CD4-positive, alpha-beta T cell treated with Interleukin-12 subunit alpha and Interleukin-12 subunit beta, for 1 hour (primary cell): ENCODE results near the gene CHCT1.
"Not testable (repeated sequence)": the region's sequence is repeated elsewhere in the genome, so short reads cannot be mapped to it uniquely, and the experiment has no call there.

Experiments used
- DNase-seq: peaks from one replicate; pipeline ENCODE4 v3.0.0-alpha.2; 2020

The CHCT1 gene

DNA sequence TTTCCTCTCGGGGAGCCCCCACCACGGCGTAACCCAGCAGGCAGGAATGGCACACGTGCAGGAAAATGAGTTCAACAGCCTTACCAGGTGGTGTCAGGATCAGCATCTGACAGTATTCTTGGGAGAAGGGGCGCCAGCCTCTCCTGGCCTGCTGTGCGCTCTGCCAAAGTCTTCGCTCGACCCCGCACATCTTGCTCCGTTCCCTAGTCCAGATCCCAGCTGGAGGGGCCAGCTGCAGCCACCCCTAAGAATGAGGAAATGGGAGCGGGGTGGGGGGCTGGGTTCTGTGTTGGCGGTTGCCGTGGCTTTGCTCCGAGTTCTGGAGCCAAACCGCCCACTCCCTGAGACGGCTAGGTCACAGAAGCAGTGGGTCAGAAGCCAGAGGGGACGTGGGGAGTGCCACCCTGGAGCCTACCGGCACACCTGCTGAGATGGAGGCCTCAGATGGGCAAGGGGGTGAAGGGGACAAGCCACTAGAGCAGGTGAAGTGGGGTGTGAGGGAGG is at the start of gene CHCT1:
CHCT1 (plus strand) TSS at position 328 of the 504 bp plus-strand sequence; CDS start at position 432, 104 bp downstream.
- DNase-seq, result no peak

DNA sequence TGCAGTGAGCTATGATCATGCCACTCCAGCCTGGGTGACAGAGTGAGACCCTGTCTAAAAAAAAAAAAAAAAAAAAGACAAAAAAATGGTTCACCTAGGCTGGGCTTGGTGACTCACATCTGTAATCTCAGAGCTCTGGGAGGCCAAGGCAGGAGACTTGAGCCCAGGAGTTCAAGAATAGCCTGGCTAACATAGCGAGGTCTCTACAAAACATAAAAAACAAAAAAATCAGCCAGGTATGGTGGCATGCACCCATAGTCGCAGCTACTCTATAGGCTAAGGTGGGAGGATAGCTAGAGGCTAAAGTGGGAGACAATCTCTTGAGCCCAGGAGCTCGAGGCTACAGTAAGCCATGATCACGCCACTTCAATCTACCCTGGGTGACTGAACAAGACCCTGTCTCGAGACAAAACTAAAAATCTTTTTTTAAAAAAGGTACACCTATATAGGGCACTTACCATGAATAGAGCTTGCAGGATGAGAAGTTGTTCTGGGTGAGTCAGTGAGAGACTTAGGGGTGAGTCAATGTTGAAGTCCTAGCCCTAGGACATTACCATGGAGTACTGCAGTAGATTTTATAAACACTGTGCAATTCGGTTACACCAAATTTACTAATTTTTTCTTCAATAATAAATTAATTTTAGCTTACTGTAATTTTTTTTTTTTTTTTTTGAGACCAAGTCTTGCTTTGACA is 49.4 kb upstream of the CHCT1 start:
- no peak for DNase-seq

DNA sequence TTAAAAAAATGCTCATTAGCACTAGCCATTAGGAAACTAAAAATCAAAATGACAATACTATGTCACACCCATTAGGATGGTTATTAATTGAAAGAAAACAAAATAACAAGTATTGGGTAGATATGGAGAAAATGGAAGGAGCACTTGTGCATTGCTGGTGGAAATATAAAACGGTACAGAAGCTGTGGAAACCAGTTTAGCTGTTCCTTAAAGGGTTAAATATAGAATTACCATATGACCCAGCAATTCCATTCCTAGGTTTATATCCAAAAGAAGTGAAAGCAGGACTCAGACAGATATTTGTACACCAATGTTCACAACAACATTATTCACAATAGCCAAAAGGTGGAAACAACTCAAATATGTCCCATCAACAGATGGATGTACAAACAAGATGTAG is 44.1 kb upstream of the CHCT1 start:
- DNase-seq, result not testable (repeated sequence)

DNA sequence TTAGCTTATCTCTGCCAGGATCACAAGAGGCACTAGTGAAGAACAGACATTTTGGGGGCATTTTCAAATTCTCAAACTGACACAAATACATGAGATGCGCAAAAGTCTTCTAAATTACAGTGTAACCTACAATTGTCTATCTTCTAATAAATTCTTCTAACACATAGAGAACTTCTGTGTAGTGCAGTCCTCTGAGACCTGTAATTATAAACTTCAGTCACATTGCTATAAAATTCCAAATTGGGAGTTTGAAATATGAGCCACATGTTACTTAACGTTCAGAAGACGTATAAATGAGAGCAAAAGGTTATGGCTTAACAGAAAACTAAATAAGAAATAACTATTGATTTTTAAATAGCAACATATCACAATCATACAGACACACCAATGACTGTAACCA is 42.8 kb upstream of the CHCT1 start:
- DNase-seq, result not testable (repeated sequence)

DNA sequence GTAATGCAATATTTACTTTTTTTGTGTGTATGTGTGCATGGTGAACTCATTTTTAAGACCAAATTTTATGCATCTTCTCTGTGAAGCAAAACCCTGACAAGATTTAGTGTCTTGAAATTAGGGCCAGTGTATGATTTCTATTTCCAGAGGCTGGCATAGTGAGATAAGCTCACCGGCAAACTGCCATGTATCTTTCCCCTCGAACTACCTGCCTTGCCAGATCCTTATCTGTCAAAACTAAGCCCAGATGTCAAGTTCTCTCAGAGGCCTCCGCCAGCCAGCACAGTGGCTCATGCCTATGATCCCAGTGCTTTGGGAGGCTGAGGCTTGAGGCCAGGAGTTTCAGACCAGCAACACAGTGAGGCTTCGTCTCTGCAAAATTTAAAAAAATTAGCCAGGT is 40.3 kb upstream of the CHCT1 start:
- DNase-seq, result no peak

DNA sequence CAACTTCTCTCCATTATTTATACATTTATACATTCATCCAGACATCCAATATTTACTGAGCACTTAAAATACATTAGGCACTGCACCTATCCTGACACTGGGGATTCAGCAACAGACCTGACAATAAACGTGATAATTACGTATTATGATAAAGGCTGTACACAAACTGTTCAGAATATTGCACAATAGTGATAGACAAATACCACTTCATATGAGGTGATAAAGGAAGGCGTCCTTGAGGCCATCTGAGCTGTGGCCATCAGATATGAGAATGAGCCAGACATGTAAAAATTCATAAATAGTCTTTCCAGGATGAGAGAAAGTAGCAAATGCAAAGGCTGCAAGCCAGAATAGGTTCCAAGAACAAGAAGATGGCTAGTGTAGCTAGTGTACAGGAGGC is 38.9 kb upstream of the CHCT1 start:
- DNase-seq, result no peak

DNA sequence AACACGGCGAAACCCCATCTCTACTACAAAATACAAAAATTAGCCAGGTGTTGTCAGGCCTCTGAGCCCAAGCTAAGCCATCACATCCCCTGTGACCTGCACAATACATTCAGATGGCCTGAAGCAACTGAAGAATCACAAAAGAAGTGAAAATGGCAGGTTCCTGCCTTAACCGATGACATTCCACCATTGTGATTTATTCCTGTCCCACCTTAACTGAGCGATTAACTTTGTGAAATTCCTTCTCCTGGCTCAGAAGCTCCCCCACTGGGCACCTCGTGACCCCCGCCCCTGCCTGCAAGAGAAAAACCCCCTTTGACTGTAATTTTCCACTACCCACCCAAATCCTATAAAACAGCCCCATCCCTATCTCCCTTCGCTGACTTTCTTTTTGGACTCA is 37.4 kb upstream of the CHCT1 start:
- DNase-seq, result not testable (repeated sequence)

DNA sequence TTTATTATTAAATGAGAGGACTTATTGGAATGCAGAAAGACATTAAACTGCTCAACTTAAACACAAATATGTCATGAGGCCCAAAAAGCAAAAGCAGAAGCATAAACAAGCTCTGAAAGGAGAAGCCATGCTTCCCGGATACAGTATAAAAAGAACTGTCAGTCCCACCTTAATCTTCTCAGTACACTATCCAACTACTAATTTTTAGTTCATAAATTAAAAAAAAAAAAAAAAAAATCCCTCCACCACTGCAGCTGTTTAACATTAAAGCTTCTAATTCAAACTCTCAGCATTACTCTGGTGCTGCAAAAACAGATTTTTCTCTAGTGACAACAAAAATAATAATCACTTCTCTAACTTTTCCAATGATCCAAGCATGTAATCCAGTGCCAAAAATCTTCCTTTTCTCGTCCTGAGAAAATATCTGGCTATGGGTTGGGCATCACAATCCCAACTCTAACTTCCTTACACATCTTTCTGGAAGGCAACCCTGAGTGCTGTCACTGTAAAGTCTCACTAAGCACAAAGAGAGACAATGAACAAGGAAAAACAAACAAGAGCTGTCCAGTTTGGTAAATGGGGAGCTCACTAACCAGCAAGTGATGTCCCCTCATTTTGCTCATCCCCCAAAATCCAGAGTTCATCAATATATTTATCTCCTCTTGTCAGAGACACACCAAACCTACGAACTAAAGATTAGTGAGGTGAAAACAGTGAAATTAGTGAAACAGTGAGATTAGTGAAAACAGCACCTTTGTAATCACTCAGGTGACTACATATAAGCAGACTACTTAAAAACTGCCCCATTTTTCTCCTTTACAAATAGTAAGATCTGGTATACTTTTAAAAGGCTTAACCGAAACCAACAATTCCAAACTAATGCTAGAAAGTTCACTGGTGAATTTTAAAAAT is 35.9 kb upstream of the CHCT1 start:
- DNase-seq, result no peak

DNA sequence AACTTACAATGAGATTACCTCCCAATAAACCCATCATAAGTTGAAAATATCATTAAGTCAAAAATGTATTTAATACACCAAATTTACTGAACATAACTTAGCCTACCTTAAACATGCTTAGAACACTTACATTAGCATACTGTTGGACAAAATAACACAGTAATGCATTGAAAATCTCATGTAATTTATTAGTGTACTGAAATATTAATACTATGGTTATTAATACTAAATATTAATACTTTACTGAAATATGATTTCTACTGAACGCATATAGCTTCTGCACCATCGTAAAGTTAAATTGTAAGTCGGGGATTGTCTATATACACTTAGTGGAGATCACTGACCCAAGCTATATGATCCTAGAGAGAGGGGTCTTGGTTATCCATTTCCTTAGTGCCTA is 34.6 kb upstream of the CHCT1 start:
- no peak for DNase-seq

DNA sequence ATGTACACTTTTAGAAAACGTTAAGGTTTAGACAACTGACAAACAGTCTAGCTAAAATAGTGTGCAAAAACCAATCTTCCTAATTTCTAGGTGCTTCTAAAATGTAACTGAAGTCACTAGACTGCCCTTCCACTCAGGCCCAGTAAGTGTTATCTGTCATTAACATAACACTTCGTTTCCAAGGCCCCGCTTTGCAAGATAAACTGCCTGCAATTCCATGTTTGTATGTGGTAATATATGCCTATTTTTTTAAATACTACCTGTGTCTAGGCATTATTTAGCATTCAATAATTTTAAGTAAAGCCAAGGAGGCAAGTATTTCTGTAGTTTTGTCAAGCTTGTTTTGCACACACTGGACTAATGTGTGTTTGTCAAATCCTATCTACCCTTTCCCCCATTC is 33.5 kb upstream of the CHCT1 start:
- DNase-seq, result no peak

DNA sequence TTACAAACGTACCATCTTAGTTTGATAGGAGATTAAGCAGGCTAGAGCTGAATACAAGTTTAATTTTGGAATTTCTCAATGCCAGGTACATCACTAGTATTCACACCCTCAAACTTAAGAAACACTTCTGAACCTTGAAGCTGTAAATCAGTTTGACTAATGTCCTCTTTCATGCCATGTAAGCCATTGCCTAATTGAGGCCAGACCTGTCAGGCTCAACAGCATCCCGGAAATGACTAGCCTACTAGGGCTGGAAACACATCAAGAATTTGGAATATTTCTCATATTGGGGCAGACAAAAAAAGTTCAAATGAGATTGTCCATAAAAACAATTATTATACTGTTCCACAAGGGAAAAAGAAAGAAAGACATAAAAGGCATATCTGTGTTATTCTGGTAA is 32.1 kb upstream of the CHCT1 start:
- DNase-seq, result no peak

DNA sequence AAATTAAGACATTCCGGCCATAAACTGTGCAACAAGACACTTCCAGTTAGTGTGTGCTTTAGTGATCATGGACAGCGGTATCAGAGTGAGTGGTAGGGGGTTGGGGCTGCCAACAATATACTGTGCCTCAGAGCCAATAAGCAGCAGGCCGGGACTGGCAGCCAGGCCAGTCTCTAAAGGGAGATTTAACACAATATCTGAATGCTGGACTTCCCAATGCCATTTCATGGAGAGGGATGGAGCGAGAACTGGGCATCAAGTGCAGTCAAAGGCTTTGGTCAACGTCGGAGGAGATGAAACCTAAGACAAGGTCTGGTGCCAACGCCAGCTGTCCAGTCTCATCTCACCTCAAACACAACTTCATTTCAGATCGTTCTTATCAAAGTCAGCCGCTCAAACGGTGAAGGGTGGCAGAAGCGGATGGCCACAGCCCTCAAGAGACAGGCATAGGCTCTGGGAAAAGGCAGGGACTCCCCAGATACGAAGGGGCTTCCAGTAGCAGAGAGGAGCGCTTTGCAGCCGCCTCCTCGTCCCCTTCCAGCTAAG is 31.3 kb upstream of the CHCT1 start:
- DNase-seq, result peak; percentile 5

DNA sequence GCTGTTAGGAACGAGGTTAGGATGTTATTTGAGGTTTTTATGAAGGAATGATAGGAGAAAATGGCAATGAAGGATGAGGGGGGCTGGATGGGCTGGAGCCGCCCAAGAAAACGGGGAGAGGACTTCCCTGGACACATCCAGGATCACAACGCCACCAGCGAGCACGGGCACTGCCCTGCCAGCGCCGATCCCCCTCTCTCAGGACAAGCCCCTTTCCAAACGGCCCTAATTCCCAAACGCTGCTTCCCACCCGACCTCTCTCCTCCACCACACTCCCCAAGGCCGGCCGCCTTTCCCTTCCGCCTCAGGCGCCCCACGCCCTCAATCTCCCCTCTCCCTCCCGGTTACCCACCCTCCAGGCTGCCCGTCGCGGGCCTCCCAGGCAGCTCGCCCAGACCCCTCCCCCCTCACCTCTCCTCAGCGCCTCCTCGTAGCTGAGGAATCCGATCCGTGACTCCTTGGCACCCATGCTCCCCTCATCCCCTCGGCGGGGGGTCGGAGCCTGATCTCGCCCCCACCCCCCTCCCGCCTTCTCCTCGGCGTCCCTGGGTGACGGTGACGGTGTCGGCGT is 30.7 kb upstream of the CHCT1 start:
- no peak for DNase-seq

DNA sequence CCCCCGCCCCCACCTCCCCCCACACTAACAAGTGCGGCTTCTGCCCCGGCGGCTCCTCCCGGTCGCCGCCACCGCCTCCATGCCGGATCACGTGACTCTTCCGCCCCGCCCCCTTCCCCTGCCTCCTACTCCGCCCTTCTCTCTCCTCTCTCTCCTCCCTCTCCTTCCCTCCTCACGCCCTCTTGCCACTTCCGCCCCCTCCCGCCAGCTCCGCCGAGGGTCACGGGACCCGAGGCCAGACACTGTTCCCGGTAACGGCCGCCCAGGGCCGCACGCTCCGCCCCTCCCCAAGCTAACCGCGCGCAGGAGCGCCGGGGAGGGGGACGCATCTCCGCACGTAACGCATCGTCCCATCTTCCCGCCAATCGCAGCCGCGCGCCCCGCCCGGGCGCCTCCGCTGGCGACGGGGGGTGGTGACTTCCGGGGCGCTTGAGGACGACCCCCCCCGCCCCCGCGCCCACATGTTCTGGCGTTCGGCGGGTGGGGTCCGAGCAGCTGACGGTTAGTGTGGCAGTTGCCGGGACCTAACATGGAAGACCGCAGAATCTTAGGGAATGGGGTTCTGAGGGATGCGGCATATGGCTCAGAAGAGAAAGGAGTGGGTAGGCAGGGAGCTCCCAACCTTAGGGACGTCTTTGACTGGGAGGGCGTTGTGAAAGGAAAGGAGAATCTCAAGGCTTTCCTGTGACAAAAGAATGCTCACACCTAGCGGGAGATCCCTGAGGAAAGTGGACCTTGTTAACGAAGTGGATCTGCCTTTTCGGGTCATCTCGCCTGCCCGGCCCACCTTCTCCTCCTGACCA is 30.0 kb upstream of the CHCT1 start, which contains the start of gene USP32:
USP32 (minus strand) TSS at position 92 of the 803 bp plus-strand sequence. CDS start 194 bp downstream, outside the sequence.
- peak; percentile 98 for DNase-seq

DNA sequence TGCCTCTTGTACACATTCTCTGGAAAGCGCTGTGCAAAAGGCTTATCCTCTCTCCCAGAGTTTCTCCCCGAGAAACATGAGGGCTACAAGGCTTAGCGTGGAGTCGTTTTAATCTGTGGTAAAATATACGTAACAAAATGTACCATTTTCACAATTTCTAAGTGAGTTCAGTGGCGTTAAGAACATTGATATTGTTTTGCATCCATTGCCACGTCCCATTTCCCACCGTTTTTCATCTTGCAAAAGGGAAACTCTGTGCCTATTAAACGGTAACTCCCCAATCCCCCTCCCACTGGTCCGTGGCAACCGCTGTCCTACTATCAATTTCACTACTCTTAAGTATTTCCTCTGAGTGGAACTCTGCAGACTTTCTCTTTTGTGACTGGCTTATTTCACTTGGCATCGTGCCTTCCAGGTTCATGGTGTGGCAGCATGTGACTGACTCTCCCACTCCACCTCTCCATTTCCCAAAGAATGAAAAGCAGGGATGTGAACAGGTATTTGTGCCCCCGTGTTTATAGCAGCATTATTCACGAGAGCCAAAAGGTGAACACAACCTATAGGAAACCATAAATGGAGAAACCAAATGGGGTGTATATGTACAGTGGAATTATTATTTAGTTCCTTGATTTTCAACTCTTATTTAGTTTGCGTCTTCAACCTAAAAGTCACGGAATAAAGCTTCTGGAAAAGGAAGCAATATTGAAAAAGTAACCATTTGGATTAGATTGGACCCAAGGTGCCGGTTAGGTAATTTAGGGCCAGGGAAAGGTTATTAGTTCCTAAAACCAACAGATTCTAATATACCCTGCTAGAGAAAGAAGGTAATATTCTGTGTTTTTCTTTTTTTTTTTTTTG is 29.2 kb upstream of the CHCT1 start:
- peak; percentile 11 for DNase-seq

DNA sequence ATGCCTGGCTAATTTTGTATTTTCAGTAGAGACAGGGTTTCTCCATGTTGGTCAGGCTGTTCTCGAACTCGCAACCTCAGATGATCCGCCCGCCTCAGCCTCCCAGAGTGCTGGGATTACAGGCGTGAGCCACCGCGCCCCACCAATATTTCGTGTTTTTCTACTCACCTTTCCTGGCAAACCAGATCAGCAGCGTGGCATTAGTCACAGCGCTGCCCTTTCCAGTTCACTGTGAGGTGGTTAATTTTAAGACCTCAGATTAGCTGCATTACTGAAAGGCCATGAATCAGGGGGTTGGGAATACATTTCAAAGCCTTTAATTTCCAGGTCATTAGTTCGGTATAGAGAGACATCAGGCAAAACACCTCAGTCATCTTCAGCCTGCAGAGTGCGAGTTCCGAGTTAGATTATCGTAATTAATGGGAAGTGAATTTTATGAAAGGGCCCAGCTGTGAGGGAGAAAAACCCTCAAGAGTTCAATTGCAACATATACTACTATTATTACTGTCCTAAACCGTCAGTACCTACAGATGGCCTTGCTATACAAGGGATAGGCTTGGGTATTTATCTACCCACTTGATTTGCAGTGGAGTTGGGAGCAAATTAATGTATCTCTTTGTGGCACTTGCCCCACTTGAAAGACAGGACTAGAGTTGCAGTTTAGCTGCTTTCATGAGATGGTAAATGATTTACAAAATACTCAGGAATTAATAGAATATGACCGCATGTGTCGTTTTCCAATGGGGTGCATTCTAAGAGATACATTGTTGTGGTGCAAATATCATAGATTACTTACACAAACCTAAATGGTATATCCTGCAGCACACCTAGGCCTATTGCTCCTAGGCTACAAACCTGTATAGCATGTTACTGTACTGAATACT is 28.2 kb upstream of the CHCT1 start:
- no peak for DNase-seq

DNA sequence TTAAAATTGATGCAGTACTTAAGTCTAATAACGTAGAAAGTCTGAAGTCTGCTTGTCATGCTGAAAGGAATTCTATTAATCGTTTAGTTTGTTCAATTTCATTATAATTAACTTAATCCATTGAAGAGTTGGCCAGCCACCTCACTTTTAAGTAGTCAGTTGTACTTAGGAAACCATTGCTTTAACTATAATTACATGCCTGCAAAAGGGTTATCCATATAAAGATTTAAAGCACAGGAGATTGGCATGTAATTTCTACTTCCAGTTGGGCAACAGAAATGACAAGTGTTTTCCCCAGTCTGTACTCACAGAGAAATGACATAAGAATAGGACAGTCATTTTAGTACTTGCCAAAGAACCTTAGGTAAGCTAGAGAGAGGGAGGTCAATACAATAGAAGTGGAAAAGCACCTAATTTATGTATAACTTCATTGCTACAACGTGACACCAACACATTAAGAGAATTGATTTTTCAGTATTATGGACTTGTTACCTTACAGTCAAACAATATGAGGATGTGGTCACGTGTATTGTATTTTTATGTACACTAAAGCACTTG is 26.7 kb upstream of the CHCT1 start:
- no peak for DNase-seq

DNA sequence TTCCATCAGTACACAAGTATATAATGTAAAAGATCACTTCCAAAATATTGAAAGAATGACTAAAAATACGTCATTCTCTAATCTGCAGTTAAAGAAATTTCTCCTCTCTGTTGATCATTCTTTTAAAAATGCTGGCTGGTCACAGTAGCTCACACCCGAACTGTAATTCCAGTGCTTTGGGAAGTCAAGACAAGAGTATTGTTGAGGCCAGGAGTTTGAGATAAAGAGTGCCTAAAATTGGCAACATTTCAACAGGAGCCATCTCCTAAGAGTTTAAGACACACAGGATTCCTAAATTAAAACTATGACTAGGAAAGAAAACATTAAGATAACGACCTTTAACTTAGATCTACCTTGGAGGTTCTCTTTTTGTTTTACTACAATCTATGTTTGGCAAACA is 25.9 kb upstream of the CHCT1 start:
- no peak for DNase-seq

DNA sequence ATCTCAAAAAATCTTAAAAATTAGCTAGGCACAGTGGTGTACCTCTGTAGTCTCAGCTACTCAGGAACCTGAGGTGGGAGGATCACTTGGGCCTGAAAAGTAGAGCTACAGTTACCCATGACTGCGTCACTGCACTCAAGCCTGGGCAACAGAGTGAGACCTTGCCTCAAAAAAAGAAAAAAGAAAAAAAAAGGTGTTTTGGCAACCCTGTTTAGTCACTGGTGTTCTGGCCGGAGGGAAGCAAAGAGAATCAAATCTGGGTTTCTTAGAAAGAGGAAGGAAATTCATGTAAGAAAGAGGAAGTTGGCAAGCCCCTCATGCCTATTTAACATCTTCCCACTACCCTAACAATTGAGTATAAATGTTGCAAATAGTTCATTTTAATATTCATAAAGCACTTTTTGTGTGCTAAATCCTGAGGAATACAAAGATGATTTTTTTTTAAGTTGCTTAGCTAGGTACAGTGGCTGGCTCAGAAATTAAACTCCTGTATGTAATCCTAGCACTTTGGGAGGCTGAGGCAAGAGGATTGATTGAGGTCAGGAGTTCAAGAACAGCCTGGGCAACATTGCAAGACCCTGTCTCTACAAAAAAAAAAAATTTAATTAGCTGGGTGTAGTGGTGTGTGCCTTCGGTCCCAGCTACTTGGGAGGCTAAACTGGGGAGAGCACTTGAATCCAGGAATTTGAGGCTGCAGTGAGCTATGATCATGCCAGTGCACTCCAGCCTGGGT is 23.9 kb upstream of the CHCT1 start:
- peak; percentile 2 for DNase-seq
